Activated CD8-positive, alpha-beta T cell treated with anti-CD3 and anti-CD28 coated beads for 36 hours (primary cell): Measurements from ENCODE around the gene TMCC1. TPM values are rescaled to one million over a fixed set of nuclear protein-coding genes. Genes with fewer than 3 reads are reported as not detected.

Experiments used
- ATAC-seq: fragments of 200-7000 bp; cut with Tn5 transposase; one replicate; pipeline ENCODE4 v1.10.0; 2021; ENCODE audit warnings: mild to moderate bottlenecking, moderate library complexity
- CTCF ChIA-PET: fragments of 350-600 bp; sonication (Branson Sonifier 250); formaldehyde crosslinking; loops from one replicate; lab custom pipeline; 2021; ENCODE audit warnings: antibody characterized with exemption; lab: Charles Lee
- POLR2A ChIA-PET: fragments of 350-600 bp; sonication (Branson Sonifier 250); formaldehyde crosslinking; loops from one replicate; lab custom pipeline; 2021; ENCODE audit warnings: antibody characterized with exemption; lab: Charles Lee
- DNase-seq: peaks from one replicate; pipeline ENCODE4 v3.0.0-alpha.2; 2020
- H3K27ac Mint-ChIP-seq: one replicate; pipeline ENCODE4 v1.8.0; 2021; ENCODE audit warnings: mild to moderate bottlenecking, mixed read lengths
- H3K27me3 Mint-ChIP-seq: one replicate; pipeline ENCODE4 v1.8.0; 2021; ENCODE audit warnings: mixed read lengths
- H3K36me3 Mint-ChIP-seq: one replicate; pipeline ENCODE4 v1.8.0; 2021; ENCODE audit warnings: low read depth, mixed read lengths
- H3K4me1 Mint-ChIP-seq: one replicate; pipeline ENCODE4 v1.8.0; 2021; ENCODE audit warnings: low read depth, mixed read lengths
- H3K4me3 Mint-ChIP-seq: one replicate; pipeline ENCODE4 v1.8.0; 2021; ENCODE audit warnings: mild to moderate bottlenecking, moderate library complexity, mixed read lengths
- H3K9me3 Mint-ChIP-seq: one replicate; pipeline ENCODE4 v1.8.0; 2021; ENCODE audit warnings: mixed read lengths
- CTCF ChIP-seq: fragments of 200-600 bp; IDR thresholded peaks from one replicate; pipeline ENCODE4 v1.8.0; 2022; ENCODE audit warnings: antibody characterized with exemption, mild to moderate bottlenecking
- intact Hi-C: fragments of 100-400 bp; cut with micrococcal nuclease; formaldehyde crosslinking; loops from one replicate; pipeline ENCODE4 v1.10.0; 2022
- total RNA-seq, 2 experiments: library from RNA; stranded (reverse); gene quantifications; one replicate each; pipeline ENCODE4 v1.2.3, GENCODE V29; 2021

The TMCC1 gene
- total RNA-seq, 2 experiments from 2014 or later: 14.1 to 18.0 TPM

- peaks cover 2% of the 10 kb centered on the region for H3K36me3 Mint-ChIP-seq
- no peaks in the 10 kb centered on the region for H3K27me3 Mint-ChIP-seq
- no peak for DNase-seq
- no peak overlapping the region for H3K4me3 Mint-ChIP-seq
- no peaks in the 10 kb centered on the region for H3K9me3 Mint-ChIP-seq
- H3K27ac Mint-ChIP-seq: no peak overlapping the region
- TF ChIP-seq CTCF: no peak
- H3K4me1 Mint-ChIP-seq: no peaks in the 10 kb centered on the region
- ChIA-PET CTCF (no interaction called here), POLR2A (no interaction called here)
- ATAC-seq: no peak
- intact Hi-C loops: no loop called here
Measured at GRCh38 chr3:129770604-129771003, 122.9 kb downstream of the TMCC1 start.

GRCh38 chr3:129769616-129770015 lies 123.9 kb downstream of the TMCC1 start:
- H3K4me1 Mint-ChIP-seq: no peaks in the 10 kb centered on the region
- intact Hi-C loops: no loop called here
- ChIA-PET CTCF (no interaction called here), POLR2A (no interaction called here)
- no peaks in the 10 kb centered on the region for H3K27me3 Mint-ChIP-seq
- H3K9me3 Mint-ChIP-seq: no peaks in the 10 kb centered on the region
- DNase-seq: no peak
- no peak overlapping the region for H3K27ac Mint-ChIP-seq
- TF ChIP-seq CTCF: no peak
- H3K36me3 Mint-ChIP-seq: peaks cover 2% of the 10 kb centered on the region
- no peak overlapping the region for H3K4me3 Mint-ChIP-seq
- no peak for ATAC-seq

GRCh38 chr3:129768728-129769127 lies 124.8 kb downstream of the TMCC1 start:
- DNase-seq (no peak), ATAC-seq (no peak)
- ChIA-PET POLR2A (no interaction called here), CTCF (no interaction called here)
- Mint-ChIP-seq H3K27me3 (no peaks in the 10 kb centered on the region), H3K4me1 (no peaks in the 10 kb centered on the region), H3K36me3 (no peaks in the 10 kb centered on the region), H3K9me3 (no peaks in the 10 kb centered on the region), H3K27ac (no peak overlapping the region), H3K4me3 (no peak overlapping the region)
- intact Hi-C loops: no loop called here
- TF ChIP-seq CTCF: no peak

GRCh38 chr3:129766135-129766534 lies 127.4 kb downstream of the TMCC1 start:
- intact Hi-C loops: no loop called here
- no peak for ATAC-seq
- no peak overlapping the region for H3K27ac Mint-ChIP-seq

GRCh38 chr3:129764090-129764489 lies 129.4 kb downstream of the TMCC1 start:
- H3K27ac Mint-ChIP-seq: no peak overlapping the region
- H3K4me3 Mint-ChIP-seq: no peak overlapping the region
- no peaks in the 10 kb centered on the region for H3K36me3 Mint-ChIP-seq
- ChIA-PET POLR2A (no interaction called here), CTCF (interaction anchor here (1.0 to 1.4 kb wide), 2 partner anchors 10 to 23 kb away, joined by 3 read pairs; no protein-coding TSS in a partner anchor)
- no peak for ATAC-seq
- no peaks in the 10 kb centered on the region for H3K27me3 Mint-ChIP-seq
- no peaks in the 10 kb centered on the region for H3K4me1 Mint-ChIP-seq
- no peak for TF ChIP-seq CTCF
- DNase-seq: no peak
- intact Hi-C loops: no loop called here
- no peaks in the 10 kb centered on the region for H3K9me3 Mint-ChIP-seq

More at GRCh38 chr3:129766135-129766534, 127.4 kb downstream of the TMCC1 start:
- no peak for TF ChIP-seq CTCF
- Mint-ChIP-seq H3K4me1 (no peaks in the 10 kb centered on the region), H3K36me3 (no peaks in the 10 kb centered on the region), H3K9me3 (no peaks in the 10 kb centered on the region), H3K4me3 (no peak overlapping the region), H3K27me3 (no peaks in the 10 kb centered on the region)
- POLR2A ChIA-PET: no interaction called here
- DNase-seq: no peak
- CTCF ChIA-PET: interaction anchor here (1.0 kb wide), 1 partner anchor 12 kb away, joined by 3 read pairs; no protein-coding TSS in a partner anchor
